Measurements from ENCODE around the gene PRIMPOL. TPM values are rescaled to one million over a fixed set of nuclear protein-coding genes. Genes with fewer than 3 reads are reported as not detected.

The PRIMPOL gene
- total and polyA plus RNA-seq, 2 donors from 2014 or later = 10.9 to 13.1 TPM

DNA sequence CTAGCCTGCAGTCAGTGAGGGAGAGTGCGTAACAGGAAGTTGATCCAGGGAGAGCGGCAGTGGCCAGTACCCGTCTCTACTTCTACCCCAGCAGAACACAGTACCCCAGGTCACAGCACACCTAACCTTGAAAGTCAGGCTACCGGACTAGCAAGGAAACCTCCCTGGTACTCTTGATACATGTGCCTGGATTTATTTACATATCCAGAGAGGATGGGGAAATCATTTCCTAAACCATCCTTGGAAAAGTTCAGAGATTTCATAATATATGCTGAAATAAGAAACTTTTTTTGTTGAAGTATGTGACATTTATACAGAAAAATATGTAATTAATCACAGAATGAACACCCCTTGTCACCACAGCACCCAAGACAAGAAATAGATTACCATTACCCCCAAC is 24.5 kb downstream of the PRIMPOL start:
- H3K4me1 ChIP-seq (ENCODE audit: control insufficient read depth in 2 of 3, insufficient read depth in 2 of 3, low read depth in 1 of 3, low read length in 3 of 3) = no peaks in the 10 kb centered on the region
- TF ChIP-seq, protein P1, sequence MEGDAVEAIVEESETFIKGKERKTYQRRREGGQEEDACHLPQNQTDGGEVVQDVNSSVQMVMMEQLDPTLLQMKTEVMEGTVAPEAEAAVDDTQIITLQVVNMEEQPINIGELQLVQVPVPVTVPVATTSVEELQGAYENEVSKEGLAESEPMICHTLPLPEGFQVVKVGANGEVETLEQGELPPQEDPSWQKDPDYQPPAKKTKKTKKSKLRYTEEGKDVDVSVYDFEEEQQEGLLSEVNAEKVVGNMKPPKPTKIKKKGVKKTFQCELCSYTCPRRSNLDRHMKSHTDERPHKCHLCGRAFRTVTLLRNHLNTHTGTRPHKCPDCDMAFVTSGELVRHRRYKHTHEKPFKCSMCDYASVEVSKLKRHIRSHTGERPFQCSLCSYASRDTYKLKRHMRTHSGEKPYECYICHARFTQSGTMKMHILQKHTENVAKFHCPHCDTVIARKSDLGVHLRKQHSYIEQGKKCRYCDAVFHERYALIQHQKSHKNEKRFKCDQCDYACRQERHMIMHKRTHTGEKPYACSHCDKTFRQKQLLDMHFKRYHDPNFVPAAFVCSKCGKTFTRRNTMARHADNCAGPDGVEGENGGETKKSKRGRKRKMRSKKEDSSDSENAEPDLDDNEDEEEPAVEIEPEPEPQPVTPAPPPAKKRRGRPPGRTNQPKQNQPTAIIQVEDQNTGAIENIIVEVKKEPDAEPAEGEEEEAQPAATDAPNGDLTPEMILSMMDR (IDR thresholded peaks at IDR 0.05; ENCODE audit: borderline replicate concordance, extremely low read depth, insufficient read depth) = no peak
- no peak overlapping the region for H3K27ac ChIP-seq (ENCODE audit: low read depth in 2 of 2, low read length in 2 of 2)
- H3K4me3 ChIP-seq (ENCODE audit: low read length in 3 of 3) = no peak overlapping the region
- no peaks in the 10 kb centered on the region for H3K27me3 ChIP-seq (ENCODE audit: control insufficient read depth, insufficient read depth, low read length)
- intact Hi-C loops (cut with DNase I) = no loop called here
- no peaks in the 10 kb centered on the region for H3K9me3 ChIP-seq (ENCODE audit: control insufficient read depth in 2 of 3, insufficient read depth in 1 of 3, low read length in 3 of 3)
- DNase-seq (no peak), FAIRE-seq (no peak)
- no peak overlapping the region for H3K9ac ChIP-seq (ENCODE audit: low read length in 3 of 3)
- H3K36me3 ChIP-seq (ENCODE audit: control insufficient read depth in 2 of 3, insufficient read depth in 3 of 3, low read length in 3 of 3) = peaks cover 0 to 17% (median 13%) of the 10 kb centered on the region in 3 donors

DNA sequence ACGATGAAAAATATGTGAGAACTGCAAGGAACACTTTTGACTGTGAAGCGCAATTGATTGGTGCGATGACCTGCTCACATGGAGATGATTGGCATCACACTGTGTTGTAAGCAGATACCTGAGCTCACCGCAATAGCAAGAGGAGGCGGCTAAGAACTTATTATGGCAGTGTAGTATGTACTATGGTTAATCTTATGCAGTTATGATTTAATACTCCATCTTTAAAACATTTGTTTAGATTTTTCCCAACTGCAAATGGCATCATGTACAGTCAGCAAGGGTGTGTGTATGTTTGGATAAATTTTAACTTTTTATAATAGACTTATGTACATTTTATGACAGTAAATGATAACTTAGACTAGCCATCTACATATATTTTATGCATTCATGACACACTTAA is 25.5 kb downstream of the PRIMPOL start:
- Histone ChIP-seq H3K27me3 (ENCODE audit: control insufficient read depth, insufficient read depth, low read length) (no peaks in the 10 kb centered on the region), H3K9me3 (ENCODE audit: control insufficient read depth in 2 of 3, insufficient read depth in 1 of 3, low read length in 3 of 3) (no peaks in the 10 kb centered on the region), H3K4me3 (ENCODE audit: low read length in 3 of 3) (no peak overlapping the region), H3K4me1 (ENCODE audit: control insufficient read depth in 2 of 3, insufficient read depth in 2 of 3, low read depth in 1 of 3, low read length in 3 of 3) (no peaks in the 10 kb centered on the region), H3K9ac (ENCODE audit: low read length in 3 of 3) (no peak overlapping the region), H3K27ac (ENCODE audit: low read depth in 2 of 2, low read length in 2 of 2) (no peak overlapping the region), H3K36me3 (ENCODE audit: control insufficient read depth in 2 of 3, insufficient read depth in 3 of 3, low read length in 3 of 3) (peaks cover 0 to 16% (median 13%) of the 10 kb centered on the region in 3 donors)
- TF ChIP-seq, protein P1 (IDR thresholded peaks at IDR 0.05; ENCODE audit: borderline replicate concordance, extremely low read depth, insufficient read depth) = no peak
- no peak for DNase-seq
- FAIRE-seq = no peak
- intact Hi-C loops (cut with DNase I) = no loop called here

DNA sequence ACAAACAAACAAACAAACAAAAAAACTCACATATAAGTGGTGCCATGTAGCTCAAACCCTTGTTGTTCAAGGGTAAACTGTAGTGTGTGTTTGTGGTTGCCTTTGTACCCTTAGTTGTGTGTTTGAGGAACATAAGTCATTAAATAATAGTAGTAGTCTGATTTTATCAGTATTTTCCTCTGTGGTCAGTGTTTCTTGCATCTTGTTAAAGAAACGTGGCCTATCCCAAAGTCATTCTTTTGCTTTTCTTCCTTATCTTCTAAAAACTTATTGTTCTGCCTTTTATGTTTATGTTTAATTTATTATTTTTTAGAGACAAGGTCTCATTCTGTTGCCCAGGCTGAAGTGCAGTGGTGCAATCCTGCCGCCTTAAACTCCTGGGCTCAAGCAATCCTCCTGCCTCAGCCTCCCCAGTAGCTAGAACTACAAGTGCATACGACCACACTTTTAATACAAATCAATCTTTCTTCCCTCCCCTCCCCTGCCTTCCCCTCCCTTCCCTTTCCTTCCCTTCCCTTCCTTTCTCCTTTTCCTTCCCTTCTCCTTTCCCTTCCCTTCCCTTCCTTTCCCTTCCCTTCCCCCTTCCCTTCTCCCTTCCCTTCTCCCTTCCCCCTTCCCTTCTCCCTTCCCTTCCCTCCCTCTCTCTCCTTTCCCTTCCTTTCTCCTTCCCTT is 26.4 kb downstream of the PRIMPOL start:
- intact Hi-C loops (cut with DNase I) = no loop called here
- no peak for FAIRE-seq
- H3K9me3 ChIP-seq (ENCODE audit: control insufficient read depth in 2 of 3, insufficient read depth in 1 of 3, low read length in 3 of 3) = no peaks in the 10 kb centered on the region
- no peak for DNase-seq
- no peak overlapping the region for H3K9ac ChIP-seq (ENCODE audit: low read length in 3 of 3)
- H3K4me1 ChIP-seq (ENCODE audit: control insufficient read depth in 2 of 3, insufficient read depth in 2 of 3, low read depth in 1 of 3, low read length in 3 of 3) = no peaks in the 10 kb centered on the region
- TF ChIP-seq, protein P1 (IDR thresholded peaks at IDR 0.05; ENCODE audit: borderline replicate concordance, extremely low read depth, insufficient read depth) = no peak
- H3K27me3 ChIP-seq (ENCODE audit: control insufficient read depth, insufficient read depth, low read length) = no peaks in the 10 kb centered on the region
- peaks cover 0 to 16% (median 13%) of the 10 kb centered on the region in 3 donors for H3K36me3 ChIP-seq (ENCODE audit: control insufficient read depth in 2 of 3, insufficient read depth in 3 of 3, low read length in 3 of 3)
- H3K4me3 ChIP-seq (ENCODE audit: low read length in 3 of 3) = no peak overlapping the region
- H3K27ac ChIP-seq (ENCODE audit: low read depth in 2 of 2, low read length in 2 of 2) = no peak overlapping the region

DNA sequence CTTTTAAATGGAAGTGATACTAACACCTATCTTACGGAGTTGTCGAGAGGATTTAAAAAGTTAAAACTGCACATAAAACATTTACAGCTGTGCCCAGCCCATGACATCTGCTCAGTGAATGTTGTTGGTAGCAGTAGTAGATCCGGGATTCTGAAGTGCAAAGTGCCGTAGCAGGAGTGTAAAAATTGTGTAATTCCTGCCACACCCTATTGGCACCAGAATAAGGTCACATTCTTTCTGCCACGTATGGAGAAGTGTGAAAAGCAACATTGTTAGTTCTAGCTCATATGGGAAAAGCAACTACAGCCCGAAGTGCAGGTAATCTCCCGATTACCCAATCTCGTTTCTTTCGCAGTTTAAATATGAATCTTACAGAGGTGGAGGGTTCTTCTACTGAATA is 31.2 kb downstream of the PRIMPOL start:
- no peaks in the 10 kb centered on the region for H3K9me3 ChIP-seq (ENCODE audit: control insufficient read depth in 2 of 3, insufficient read depth in 1 of 3, low read length in 3 of 3)
- no peak overlapping the region for H3K4me3 ChIP-seq (ENCODE audit: low read length in 3 of 3)
- intact Hi-C loops (cut with DNase I) = no loop called here
- FAIRE-seq = no peak
- no peaks in the 10 kb centered on the region for H3K36me3 ChIP-seq (ENCODE audit: control insufficient read depth in 2 of 3, insufficient read depth in 3 of 3, low read length in 3 of 3)
- H3K27ac ChIP-seq (ENCODE audit: low read depth in 2 of 2, low read length in 2 of 2) = no peak overlapping the region
- no peak for DNase-seq
- TF ChIP-seq, protein P1 (IDR thresholded peaks at IDR 0.05; ENCODE audit: borderline replicate concordance, extremely low read depth, insufficient read depth) = no peak
- H3K9ac ChIP-seq (ENCODE audit: low read length in 3 of 3) = no peak overlapping the region
- H3K4me1 ChIP-seq (ENCODE audit: control insufficient read depth in 2 of 3, insufficient read depth in 2 of 3, low read depth in 1 of 3, low read length in 3 of 3) = no peaks in the 10 kb centered on the region
- H3K27me3 ChIP-seq (ENCODE audit: control insufficient read depth, insufficient read depth, low read length) = no peaks in the 10 kb centered on the region

Data from kidney (tissue), 14 donors.